SK-N-SH (cell line): Measurements from ENCODE around the gene FGD4. TPM values are rescaled to one million over a fixed set of nuclear protein-coding genes. Genes with fewer than 3 reads are reported as not detected.

ENCODE experiments used
- CTCF ChIA-PET: fragments of 300-600, 350-600 bp; formaldehyde crosslinking; extraction: SDS; loops from one replicate; lab custom pipeline; 2021; lab: Yijun Ruan, JAX
- POLR2A ChIA-PET: fragments of 350-600 bp; sonication (Branson Sonifier 250); formaldehyde crosslinking; extraction: SDS; loops from one replicate; lab custom pipeline; 2020; ENCODE audit warnings: antibody characterized with exemption, inconsistent platforms; lab: Yijun Ruan, JAX
- DNase-seq: peaks from one replicate; pipeline ENCODE4 v3.0.0; 2012
- H2AFZ ChIP-seq: fragments of 200-600 bp; sonication (generic); 2 replicates; pipeline ENCODE4 v1.8.1; 2016; ENCODE audit warnings: antibody characterized with exemption, mild to moderate bottlenecking, low read depth
- H3F3A ChIP-seq: fragments of 200-600 bp; sonication (generic); replicated peaks from 2 replicates; pipeline ENCODE3; 2016; ENCODE audit warnings: antibody characterized with exemption, mild to moderate bottlenecking; ENCODE audit not compliant: insufficient read depth
- H3K27ac ChIP-seq, 2 experiments: fragments of 200-500 bp in 1 of 2; fragments of 200-600 bp in 1 of 2; sonication (Bioruptor generic) in 1 of 2; sonication (generic), shearing (Covaris generic) in 1 of 2; 2 replicates each; pipeline versions ENCODE4 v1.5.1 to v1.6.1; 2014 to 2016; ENCODE audit warnings: low read depth in 2 of 2, inconsistent platforms in 1 of 2, low read length in 1 of 2, mild to moderate bottlenecking in 1 of 2, mixed read lengths in 1 of 2
- H3K27me3 ChIP-seq: fragments of 200-600 bp; sonication (generic), shearing (Covaris generic); 2 replicates; pipeline ENCODE4 v1.6.1; 2016; ENCODE audit warnings: mixed run types; ENCODE audit not compliant: insufficient read depth
- H3K36me3 ChIP-seq, 2 experiments: fragments of 200-500 bp in 1 of 2; fragments of 200-600 bp in 1 of 2; sonication (Bioruptor generic) in 1 of 2; sonication (generic) in 1 of 2; replicated peaks in 1 of 2; 2 replicates each; pipeline versions ENCODE3 to v1.5.1; 2014 to 2016; ENCODE audit warnings: low read length in 1 of 2, mild to moderate bottlenecking in 1 of 2; ENCODE audit not compliant: insufficient read depth in 2 of 2, control insufficient read depth in 1 of 2
- H3K4me1 ChIP-seq, 2 experiments: fragments of 200-500 bp in 1 of 2; fragments of 200-600 bp in 1 of 2; sonication (Bioruptor generic) in 1 of 2; sonication (generic), shearing (Covaris generic) in 1 of 2; 2 replicates each; pipeline versions ENCODE4 v1.5.1 to v1.6.1; 2014 to 2016; ENCODE audit warnings: low read depth in 1 of 2, low read length in 1 of 2, mixed run types in 1 of 2; ENCODE audit not compliant: insufficient read depth in 2 of 2, control insufficient read depth in 1 of 2
- H3K4me2 ChIP-seq: fragments of 200-600 bp; sonication (generic), shearing (Covaris generic); 2 replicates; pipeline ENCODE4 v1.6.1; 2017; ENCODE audit warnings: mixed run types
- H3K4me3 ChIP-seq, 2 experiments: fragments of 200-500 bp in 1 of 2; fragments of 200-600 bp in 1 of 2; sonication (Bioruptor generic) in 1 of 2; sonication (generic), shearing (Covaris generic) in 1 of 2; 2 replicates each; pipeline versions ENCODE4 v1.5.1 to v1.8.1; 2014 to 2016; ENCODE audit warnings: low read depth in 2 of 2, inconsistent platforms in 1 of 2, low read length in 1 of 2, mild to moderate bottlenecking in 1 of 2, mixed read lengths in 1 of 2, moderate library complexity in 1 of 2
- H3K79me2 ChIP-seq: fragments of 200-600 bp; sonication (generic); 2 replicates; pipeline ENCODE4 v1.8.1; 2017; ENCODE audit warnings: mild to moderate bottlenecking; ENCODE audit not compliant: insufficient read depth
- H3K9ac ChIP-seq: fragments of 200-600 bp; sonication (generic); 2 replicates; pipeline ENCODE4 v1.6.1; 2017; ENCODE audit warnings: mixed run types
- H3K9me2 ChIP-seq: fragments of 200-600 bp; sonication (generic); 2 replicates; pipeline ENCODE4 v1.6.1; 2017; ENCODE audit warnings: mixed run types
- H3K9me3 ChIP-seq: fragments of 200-600 bp; sonication (generic); 2 replicates; pipeline ENCODE4 v1.6.1; 2017; ENCODE audit warnings: mixed run types, mild to moderate bottlenecking, moderate library complexity
- H4K20me1 ChIP-seq: fragments of 200-600 bp; sonication (generic); 2 replicates; pipeline ENCODE4 v1.6.1; 2017; ENCODE audit warnings: mild to moderate bottlenecking, mixed run types; ENCODE audit not compliant: insufficient read depth
- EZH2phosphoT487 ChIP-seq: fragments of 200-600 bp; sonication (generic); IDR thresholded peaks from 2 replicates; pipeline ENCODE4 v1.6.1; 2017; ENCODE audit warnings: low read depth, mixed run types, mild to moderate bottlenecking, antibody characterized with exemption, moderate library complexity, borderline replicate concordance
- FOSL2 ChIP-seq: IDR thresholded peaks from 2 replicates; pipeline ENCODE4 v1.4.0; 2012; ENCODE audit warnings: low read depth, mild to moderate bottlenecking, moderate library complexity, borderline replicate concordance
- FOXJ3 ChIP-seq: sonication (generic); formaldehyde crosslinking; IDR thresholded peaks from 2 replicates; pipeline ENCODE4 v1.5.1; 2020; ENCODE audit warnings: mild to moderate bottlenecking, missing genetic modification reagents
- JUND ChIP-seq: IDR thresholded peaks from 2 replicates; pipeline ENCODE4 v1.4.0; 2012
- MAX ChIP-seq: IDR thresholded peaks from 2 replicates; pipeline ENCODE4 v1.4.0; 2012; ENCODE audit warnings: low read depth
- MXI1 ChIP-seq: IDR thresholded peaks from 2 replicates; pipeline ENCODE4 v1.6.1; 2012; ENCODE audit warnings: mild to moderate bottlenecking, low read depth, low read length, improper control_type of control experiment
- NRF1 ChIP-seq: IDR thresholded peaks from 2 replicates; pipeline ENCODE4 v1.6.1; 2012; ENCODE audit warnings: low read depth, mild to moderate bottlenecking, low read length
- POLR2AphosphoS5 ChIP-seq: IDR thresholded peaks from 2 replicates; pipeline ENCODE4 v1.6.1; 2012; ENCODE audit warnings: low read depth, low read length
- RCOR1 ChIP-seq: fragments of 150-350 bp; IDR thresholded peaks from 2 replicates; pipeline ENCODE4 v1.6.1; 2017; ENCODE audit warnings: antibody characterized with exemption, low read length
- RFX5 ChIP-seq: IDR thresholded peaks from 2 replicates; pipeline ENCODE4 v1.6.1; 2012; ENCODE audit warnings: mild to moderate bottlenecking, improper control_type of control experiment, low read length
- RXRA ChIP-seq: IDR thresholded peaks from 2 replicates; pipeline ENCODE4 v1.4.0; 2012; ENCODE audit warnings: low read depth, mild to moderate bottlenecking, borderline replicate concordance
- SMC3 ChIP-seq: IDR thresholded peaks from 2 replicates; pipeline ENCODE4 v1.6.1; 2012; ENCODE audit warnings: low read depth, low read length, improper control_type of control experiment
- TAF1 ChIP-seq: IDR thresholded peaks from 2 replicates; pipeline ENCODE4 v1.6.1; 2012; ENCODE audit warnings: low read depth, mild to moderate bottlenecking, low read length, moderate library complexity, borderline replicate concordance
- TCF12 ChIP-seq: IDR thresholded peaks from 2 replicates; pipeline ENCODE4 v1.4.0; 2012
- TEAD4 ChIP-seq: IDR thresholded peaks from 2 replicates; pipeline ENCODE4 v1.4.0; 2012; ENCODE audit warnings: mild to moderate bottlenecking, borderline replicate concordance; ENCODE audit not compliant: insufficient read depth
- WGBS: methylation state at CpG from one replicate; pipeline ENCODE4 v1.1.6; 2017; ENCODE audit warnings: low lambda C conversion rate; 5-methylcytosine and 5-hydroxymethylcytosine counted together
- polyA plus RNA-seq, 3 experiments: library from polyadenylated mRNA; depleted of rRNA; stranded (reverse); fragments of >200 nt; gene quantifications; 2 replicates each; pipeline ENCODE4 v1.2.3, GENCODE V29; 2012
- TF ChIP-seq, protein P1 (sequence below): IDR thresholded peaks from 2 replicates; pipeline ENCODE4 v1.6.1; 2012; ENCODE audit warnings: mild to moderate bottlenecking, low read depth, low read length, moderate library complexity
- TF ChIP-seq, protein P2 (sequence below): IDR thresholded peaks from 2 replicates; pipeline ENCODE4; 2012

FGD4 gene
- polyA plus RNA-seq, 1 of the 3 experiments (the other 2 are of a cell fraction) = 0.26 TPM

GRCh38 chr12:32583534-32583933 lies 184.2 kb downstream of the FGD4 start:
- Histone ChIP-seq H3K4me1 (peaks cover 0 to 19% of the 10 kb centered on the region in 2 experiments; a peak in 2 of 4 replicates), H3K4me2 (no peak overlapping the region), H3K27me3 (no peaks in the 10 kb centered on the region), H4K20me1 (no peaks in the 10 kb centered on the region), H3K4me3 (no peak overlapping the region), H3K27ac (peak overlapping the region in 1 of 2 experiments; percentile 61; a peak in 2 of 4 replicates), H3F3A (no peaks in the 10 kb centered on the region), H3K36me3 (no peaks in the 10 kb centered on the region), H3K9me3 (no peaks in the 10 kb centered on the region), H3K9ac (no peak overlapping the region; the same call in 1 of the 2 replicates), H2AFZ (peak overlapping the region; percentile 16; the same call in 1 of the 2 replicates), H3K9me2 (no peaks in the 10 kb centered on the region), H3K79me2 (no peaks in the 10 kb centered on the region)
- CTCF ChIA-PET = no interaction called here
- POLR2A ChIA-PET = no interaction called here
- TF ChIP-seq FOSL2 (peak; percentile 57; the same call in 1 of the 2 replicates), TCF12 (no peak), JUND (peak; percentile 45)
- DNase-seq = no peak
- 81% methylated on average over 1 of the region's 1 CpG for WGBS

- H3K9me2 ChIP-seq = no peaks in the 10 kb centered on the region
- H3K4me1 ChIP-seq = peaks cover 0 to 19% of the 10 kb centered on the region in 2 experiments; a peak in 2 of 4 replicates
- peaks cover 0 to 4% of the 10 kb centered on the region in 2 experiments for H3K36me3 ChIP-seq
- WGBS = 97% methylated on average over 5 of the region's 5 CpGs
- ChIA-PET CTCF (no interaction called here), POLR2A (no interaction called here)
- no peak overlapping the region; a peak in 1 of 4 replicates for H3K27ac ChIP-seq
- no peaks in the 10 kb centered on the region for H3K79me2 ChIP-seq
- no peaks in the 10 kb centered on the region for H3K27me3 ChIP-seq
- no peaks in the 10 kb centered on the region for H4K20me1 ChIP-seq
- H3K9me3 ChIP-seq = no peaks in the 10 kb centered on the region
- TF ChIP-seq TEAD4 (no peak), FOXJ3 (CRISPR knock-in tag) (no peak), MXI1 (no peak), NRF1 (no peak), FOSL2 (no peak), SMC3 (no peak), RCOR1 (no peak), RFX5 (no peak), EZH2phosphoT487 (no peak), POLR2AphosphoS5 (no peak), TAF1 (no peak)
- no peak overlapping the region for H3K4me3 ChIP-seq
- H3K4me2 ChIP-seq = no peak overlapping the region
- no peak overlapping the region for H2AFZ ChIP-seq
- DNase-seq = no peak
- no peak overlapping the region for H3K9ac ChIP-seq
- no peaks in the 10 kb centered on the region for H3F3A ChIP-seq
Measured at GRCh38 chr12:32585680-32586079, 186.3 kb downstream of the FGD4 start.

DNA sequence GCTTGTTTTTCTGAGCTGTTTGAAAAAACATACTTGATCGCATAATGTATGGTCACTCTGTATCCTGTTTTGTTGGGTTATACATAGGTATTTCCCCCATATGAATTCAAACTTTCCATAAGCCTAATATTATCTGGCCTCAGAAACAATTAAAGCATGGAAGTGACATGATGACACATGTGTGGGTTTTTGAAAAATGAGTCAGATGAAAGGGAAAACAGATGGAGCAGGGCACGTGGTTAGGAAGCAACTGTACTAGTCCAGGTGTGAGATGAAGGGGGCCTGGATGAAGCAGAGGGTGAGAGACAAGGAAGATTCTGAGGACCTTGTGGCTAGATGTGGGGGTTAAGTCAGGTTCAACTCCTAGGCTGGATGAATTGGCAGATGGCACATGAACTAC lies 187.0 kb downstream of the FGD4 start:
- DNase-seq = no peak
- CTCF ChIA-PET = no interaction called here
- TF ChIP-seq, protein P1, sequence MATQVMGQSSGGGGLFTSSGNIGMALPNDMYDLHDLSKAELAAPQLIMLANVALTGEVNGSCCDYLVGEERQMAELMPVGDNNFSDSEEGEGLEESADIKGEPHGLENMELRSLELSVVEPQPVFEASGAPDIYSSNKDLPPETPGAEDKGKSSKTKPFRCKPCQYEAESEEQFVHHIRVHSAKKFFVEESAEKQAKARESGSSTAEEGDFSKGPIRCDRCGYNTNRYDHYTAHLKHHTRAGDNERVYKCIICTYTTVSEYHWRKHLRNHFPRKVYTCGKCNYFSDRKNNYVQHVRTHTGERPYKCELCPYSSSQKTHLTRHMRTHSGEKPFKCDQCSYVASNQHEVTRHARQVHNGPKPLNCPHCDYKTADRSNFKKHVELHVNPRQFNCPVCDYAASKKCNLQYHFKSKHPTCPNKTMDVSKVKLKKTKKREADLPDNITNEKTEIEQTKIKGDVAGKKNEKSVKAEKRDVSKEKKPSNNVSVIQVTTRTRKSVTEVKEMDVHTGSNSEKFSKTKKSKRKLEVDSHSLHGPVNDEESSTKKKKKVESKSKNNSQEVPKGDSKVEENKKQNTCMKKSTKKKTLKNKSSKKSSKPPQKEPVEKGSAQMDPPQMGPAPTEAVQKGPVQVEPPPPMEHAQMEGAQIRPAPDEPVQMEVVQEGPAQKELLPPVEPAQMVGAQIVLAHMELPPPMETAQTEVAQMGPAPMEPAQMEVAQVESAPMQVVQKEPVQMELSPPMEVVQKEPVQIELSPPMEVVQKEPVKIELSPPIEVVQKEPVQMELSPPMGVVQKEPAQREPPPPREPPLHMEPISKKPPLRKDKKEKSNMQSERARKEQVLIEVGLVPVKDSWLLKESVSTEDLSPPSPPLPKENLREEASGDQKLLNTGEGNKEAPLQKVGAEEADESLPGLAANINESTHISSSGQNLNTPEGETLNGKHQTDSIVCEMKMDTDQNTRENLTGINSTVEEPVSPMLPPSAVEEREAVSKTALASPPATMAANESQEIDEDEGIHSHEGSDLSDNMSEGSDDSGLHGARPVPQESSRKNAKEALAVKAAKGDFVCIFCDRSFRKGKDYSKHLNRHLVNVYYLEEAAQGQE = no peak
- TF ChIP-seq NRF1 (no peak), FOXJ3 (CRISPR knock-in tag) (no peak), TCF12 (peak; percentile 84), RXRA (no peak), EZH2phosphoT487 (no peak), POLR2AphosphoS5 (no peak), MAX (peak; percentile 74), RCOR1 (no peak), TEAD4 (no peak)
- TF ChIP-seq, protein P2, sequence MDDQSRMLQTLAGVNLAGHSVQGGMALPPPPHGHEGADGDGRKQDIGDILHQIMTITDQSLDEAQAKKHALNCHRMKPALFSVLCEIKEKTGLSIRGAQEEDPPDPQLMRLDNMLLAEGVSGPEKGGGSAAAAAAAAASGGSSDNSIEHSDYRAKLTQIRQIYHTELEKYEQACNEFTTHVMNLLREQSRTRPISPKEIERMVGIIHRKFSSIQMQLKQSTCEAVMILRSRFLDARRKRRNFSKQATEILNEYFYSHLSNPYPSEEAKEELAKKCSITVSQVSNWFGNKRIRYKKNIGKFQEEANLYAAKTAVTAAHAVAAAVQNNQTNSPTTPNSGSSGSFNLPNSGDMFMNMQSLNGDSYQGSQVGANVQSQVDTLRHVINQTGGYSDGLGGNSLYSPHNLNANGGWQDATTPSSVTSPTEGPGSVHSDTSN = peak; percentile 73

More for the DNA sequence above, 187.0 kb downstream of the FGD4 start:
- Histone ChIP-seq H3K4me3 (no peak overlapping the region), H3K4me1 (peaks cover under 1 to 19% of the 10 kb centered on the region in 2 experiments; a peak in 3 of 4 replicates), H3K27ac (no peak overlapping the region; a peak in 1 of 4 replicates), H3K36me3 (peaks cover 0 to 8% of the 10 kb centered on the region in 2 experiments), H3K4me2 (0 out of 2 replicates have a peak overlapping the region, but pooled peaks have one; percentile 40), H3K9me3 (no peaks in the 10 kb centered on the region), H3K27me3 (no peaks in the 10 kb centered on the region), H3K9ac (no peak overlapping the region), H3K9me2 (no peaks in the 10 kb centered on the region), H4K20me1 (no peaks in the 10 kb centered on the region), H3K79me2 (no peaks in the 10 kb centered on the region), H2AFZ (no peak overlapping the region), H3F3A (no peaks in the 10 kb centered on the region)
- POLR2A ChIA-PET = no interaction called here
- WGBS = 47% methylated on average over 2 of the region's 2 CpGs
